K562 (cell line): ENCODE results near the gene CHAD. TPM values are rescaled to one million over a fixed set of nuclear protein-coding genes. Genes with fewer than 3 reads are reported as not detected.

Experiments used
- ATAC-seq: fragments of 200-7000 bp; cut with Tn5 transposase; 3 replicates; pipeline ENCODE4 v1.9.1; 2020; ENCODE audit warnings: moderate library complexity
- BruUV-seq: library from RNA; stranded (reverse); fragments of 400-500 nt; replicated peaks from 2 replicates; lab custom pipeline; 2021; lab: Mats Ljungman, UMichigan
- CTCF ChIA-PET: fragments of 300-600 bp; formaldehyde crosslinking; extraction: SDS; loops from one replicate; lab custom pipeline; 2021; ENCODE audit warnings: low intra/inter-chr PET ratio; lab: Yijun Ruan, JAX
- POLR2A ChIA-PET: fragments of 300-600, 350-650 bp; sonication (Branson Sonifier 250); formaldehyde crosslinking; extraction: SDS; loops from one replicate; lab custom pipeline; 2021; ENCODE audit warnings: antibody characterized with exemption, inconsistent platforms; lab: Yijun Ruan, JAX
- DNase-seq, 4 experiments: peaks; one replicate each; pipeline versions ENCODE4 v3.0.0 to v3.0.0-alpha.2; 2011 to 2018; ENCODE audit warnings: low spot score in 3 of 4, mixed read lengths in 3 of 4; ENCODE audit errors: extremely low read depth in 1 of 4
- FAIRE-seq: peaks from 2 replicates; lab custom pipeline; 2011; peaks lifted over from hg19 to GRCh38; lab: Jason Lieb, UNC
- H2AFZ ChIP-seq: 2 replicates; pipeline ENCODE4 v1.6.0; 2011; ENCODE audit warnings: low read depth, low read length, control low read depth, inconsistent platforms
- H3K27ac ChIP-seq: fragments of 200-600 bp; 3 replicates; pipeline ENCODE4 v1.8.0; 2011; ENCODE audit warnings: low read depth, mild to moderate bottlenecking, control low read depth, inconsistent platforms, low read length, moderate library complexity, mixed read lengths; ENCODE audit errors: extremely low read depth
- H3K27me3 ChIP-seq, 2 experiments: fragments of 300-600 bp in 1 of 2; 2 replicates in 1 of 2; 3 replicates in 1 of 2; pipeline versions ENCODE4 v1.6.0 to v1.8.0; 2011; ENCODE audit warnings: inconsistent platforms in 2 of 2, low read length in 2 of 2, mild to moderate bottlenecking in 1 of 2, mixed read lengths in 1 of 2, moderate library complexity in 1 of 2; ENCODE audit not compliant: control insufficient read depth in 2 of 2, insufficient read depth in 2 of 2
- H3K36me3 ChIP-seq: fragments of 300-600 bp; 3 replicates; pipeline ENCODE4 v1.8.0; 2011; ENCODE audit warnings: mild to moderate bottlenecking, low read length, inconsistent platforms; ENCODE audit not compliant: control insufficient read depth, insufficient read depth
- H3K4me1 ChIP-seq, 2 experiments: fragments of 200-600 bp in 1 of 2; replicated peaks in 1 of 2; 2 replicates in 1 of 2; 3 replicates in 1 of 2; pipeline versions ENCODE4 v1.5.1 to v1.8.0; 2011; ENCODE audit warnings: inconsistent platforms in 2 of 2, low read length in 2 of 2, mild to moderate bottlenecking in 1 of 2, mixed read lengths in 1 of 2, moderate library complexity in 1 of 2; ENCODE audit not compliant: control insufficient read depth in 2 of 2, insufficient read depth in 2 of 2
- H3K4me2 ChIP-seq: 2 replicates; pipeline ENCODE4 v1.6.1; 2011; ENCODE audit warnings: low read length, control low read depth, inconsistent platforms, mixed read lengths; ENCODE audit not compliant: insufficient read depth
- H3K4me3 ChIP-seq: fragments of 200-600 bp; sonication (generic), shearing (Covaris generic); 2 replicates; pipeline ENCODE4 v1.5.1; 2016; ENCODE audit warnings: control low read depth, inconsistent platforms
- H3K79me2 ChIP-seq: fragments of 200-600 bp; 3 replicates; pipeline ENCODE4 v1.8.0; 2011; ENCODE audit warnings: low read length, inconsistent platforms; ENCODE audit not compliant: control insufficient read depth, insufficient read depth
- H3K9ac ChIP-seq, 2 experiments: 2 replicates each; pipeline versions ENCODE4 v1.6.0 to v1.6.1; 2011; ENCODE audit warnings: low read depth in 2 of 2, low read length in 2 of 2, control low read depth in 1 of 2, inconsistent platforms in 1 of 2, mild to moderate bottlenecking in 1 of 2, mixed read lengths in 1 of 2; ENCODE audit not compliant: insufficient read depth in 1 of 2
- H3K9me1 ChIP-seq: one replicate; pipeline ENCODE4 v1.6.0; 2011; ENCODE audit warnings: inconsistent platforms, mild to moderate bottlenecking, low read length, moderate library complexity; ENCODE audit not compliant: control insufficient read depth, insufficient read depth
- H3K9me3 ChIP-seq: replicated peaks from 2 replicates; pipeline ENCODE4 v1.5.1; 2011; ENCODE audit warnings: low read depth, low read length, inconsistent platforms; ENCODE audit not compliant: control insufficient read depth, insufficient read depth
- H4K20me1 ChIP-seq: replicated peaks from 2 replicates; pipeline ENCODE4 v1.6.1; 2011; ENCODE audit warnings: low read length, inconsistent platforms, mixed read lengths; ENCODE audit not compliant: control insufficient read depth, insufficient read depth
- ARID2 ChIP-seq: fragments of 450-650 bp; IDR thresholded peaks from 2 replicates; pipeline ENCODE4 v1.6.1; 2017; ENCODE audit warnings: antibody characterized with exemption, mild to moderate bottlenecking
- HIVEP1 ChIP-seq: fragments of 250-450 bp; sonication (Bioruptor Pico); IDR thresholded peaks from 2 replicates; pipeline ENCODE4 v1.4.0; 2020; ENCODE audit warnings: mild to moderate bottlenecking
- L3MBTL2 ChIP-seq: fragments of 450-650 bp; IDR thresholded peaks from 2 replicates; pipeline ENCODE4 v1.6.1; 2016; ENCODE audit warnings: mild to moderate bottlenecking, moderate library complexity
- POLR2H ChIP-seq: IDR thresholded peaks from 2 replicates; pipeline ENCODE4 v1.6.1; 2016; ENCODE audit warnings: missing genetic modification characterization, low read depth, mild to moderate bottlenecking, control low read depth, missing compliant biosample characterization, moderate library complexity
- PTBP1 ChIP-seq: fragments of 200-400 bp; formaldehyde crosslinking; IDR thresholded peaks from 2 replicates; pipeline ENCODE4 v1.6.1; 2017; ENCODE audit warnings: low read depth, low read length
- SETDB1 ChIP-seq: IDR thresholded peaks from one replicate; pipeline ENCODE4 v1.6.1; 2012; ENCODE audit warnings: low read length, control low read depth, inconsistent platforms
- WGBS: fragments of 100-300 bp; shearing (Covaris generic); methylation state at CpG from one replicate; pipeline ENCODE4 v1.1.6; 2016; ENCODE audit warnings: low coverage, mixed read lengths; ENCODE audit not compliant: insufficient coverage; ENCODE audit errors: missing lambda C conversion rate; 5-methylcytosine and 5-hydroxymethylcytosine counted together
- in situ Hi-C: fragments of 300-500 bp; cut with MboI; formaldehyde crosslinking; loops from 4 replicates; pipeline ENCODE4 v1.15.0; 2018; ENCODE audit warnings: inconsistent platforms, mixed read lengths
- intact Hi-C: fragments of 100-400 bp; cut with micrococcal nuclease; formaldehyde crosslinking; loops from 2 replicates; pipeline ENCODE4 v1.14.2; 2022
- polyA plus RNA-seq, 8 experiments: library from polyadenylated mRNA; depleted of rRNA in 4 of 8; stranded (reverse) in 5 of 8; unstranded in 3 of 8; fragments of >200 nt; fragmentation: Nextera tagmentation in 2 of 8; fragmentation: Illumina TruSeq in 1 of 8; extraction: Ambion mirVana in 2 of 8; extraction: Trizol in 1 of 8; gene quantifications; 2 replicates each; pipeline versions ENCODE4 v1.2.1 to v1.2.3, GENCODE V29; 2011 to 2014; ENCODE audit warnings: inconsistent platforms in 1 of 8, missing spikeins in 1 of 8
- total RNA-seq, 7 experiments: library from RNA; depleted of rRNA in 6 of 7; stranded (reverse); fragments of >200 nt in 6 of 7; fragmentation: Illumina TruSeq in 2 of 7; extraction: Trizol in 2 of 7; gene quantifications; 2 replicates each; pipeline versions ENCODE4 v1.2.1 to v1.2.3, GENCODE V29; 2011 to 2021; ENCODE audit warnings: low replicate concordance in 1 of 7

The CHAD gene
- total and polyA plus RNA-seq, 9 of the 15 experiments (the other 6 are each of a cell fraction or from before 2014, with no cell fraction given) = not detected

GRCh38 chr17:50517504-50518383 lies 49.1 kb upstream of the CHAD start:
- H3K9me3 ChIP-seq = no peaks in the 10 kb centered on the region
- H3K9ac ChIP-seq = no peak overlapping the region
- no peak for FAIRE-seq
- H3K4me1 ChIP-seq = no peaks in the 10 kb centered on the region
- H3K4me3 ChIP-seq = no peak overlapping the region
- 19% methylated on average over 8 of the region's 8 CpGs for WGBS
- H4K20me1 ChIP-seq = no peaks in the 10 kb centered on the region
- no peaks in the 10 kb centered on the region for H3K9me1 ChIP-seq
- intact Hi-C loops = no loop called here
- peak in 2 of 4 experiments; percentile 58 to 62 for DNase-seq
- H3K36me3 ChIP-seq = no peaks in the 10 kb centered on the region
- in situ Hi-C loops = no loop called here
- ChIA-PET POLR2A (interaction anchor here (1.0 kb wide), 1 partner anchor 14 kb away, joined by 3 read pairs; no protein-coding TSS in a partner anchor), CTCF (no interaction called here)
- peak overlapping the region; percentile 43; the same call in 1 of the 2 replicates for H2AFZ ChIP-seq
- peak; percentile 35; the same call in 1 of the 3 replicates for ATAC-seq
- no peak overlapping the region for H3K27ac ChIP-seq
- TF ChIP-seq POLR2H (tag) (no peak), ARID2 (no peak), PTBP1 (no peak), L3MBTL2 (peak; percentile 55), HIVEP1 (CRISPR knock-in tag) (no peak), SETDB1 (no peak)
- no TSS peak for BruUV-seq
- peaks cover 7 to 27% of the 10 kb centered on the region in 2 experiments; a peak in 3 of 5 replicates for H3K27me3 ChIP-seq
- H3K79me2 ChIP-seq = no peaks in the 10 kb centered on the region
- H3K4me2 ChIP-seq = no peak overlapping the region
